Suprapubic skin (tissue), 4 donors: ENCODE data around the gene MAP2K4. TPM values are rescaled to one million over a fixed set of nuclear protein-coding genes. Genes with fewer than 3 reads are reported as not detected.

Experiments used
- DNase-seq, 2 donors: peaks; one replicate each; pipeline ENCODE4 v3.0.0-alpha.2; 2019; ENCODE audit warnings: low spot score in 2 of 2
- H3K27ac ChIP-seq: fragments of 200-600 bp; sonication (generic); one replicate; pipeline ENCODE4 v1.5.1; 2019
- H3K27me3 ChIP-seq: fragments of 200-600 bp; sonication (generic); one replicate; pipeline ENCODE4 v1.5.1; 2019
- H3K36me3 ChIP-seq: fragments of 200-600 bp; sonication (generic); one replicate; pipeline ENCODE4 v1.5.1; 2019
- H3K4me1 ChIP-seq: fragments of 200-600 bp; sonication (generic); one replicate; pipeline ENCODE4 v1.5.1; 2019
- H3K4me3 ChIP-seq: fragments of 200-600 bp; sonication (generic); one replicate; pipeline ENCODE4 v1.5.1; 2019; ENCODE audit warnings: mild to moderate bottlenecking
- H3K9me3 ChIP-seq: fragments of 200-600 bp; sonication (generic); one replicate; pipeline ENCODE4 v1.5.1; 2019
- EP300 ChIP-seq: sonication (generic); formaldehyde crosslinking; IDR thresholded peaks from one replicate; pipeline ENCODE4 v1.6.1; 2017; ENCODE audit warnings: antibody characterized with exemption
- POLR2A ChIP-seq, 2 donors: fragments of 450-650 bp; IDR thresholded peaks; one replicate each; pipeline ENCODE4 v1.6.1; 2017; ENCODE audit warnings: antibody characterized with exemption in 2 of 2, mild to moderate bottlenecking in 2 of 2, moderate library complexity in 2 of 2
- POLR2AphosphoS5 ChIP-seq, 3 donors: sonication (generic); formaldehyde crosslinking; IDR thresholded peaks; one replicate each; pipeline ENCODE4 v1.6.1; 2017; ENCODE audit warnings: antibody characterized with exemption in 3 of 3
- WGBS: methylation state at CpG from one replicate; pipeline ENCODE4 v1.1.5; 2018; 5-methylcytosine and 5-hydroxymethylcytosine counted together
- total RNA-seq, 4 donors: library from RNA; depleted of rRNA; stranded (reverse); fragments of >200 nt; gene quantifications; one replicate each; pipeline ENCODE4 v1.1.0, GENCODE V29; 2016
- TF ChIP-seq, protein P1 (sequence below), 2 donors: fragments of 200-600 bp in 1 of 2; fragments of 450-650 bp in 1 of 2; sonication (generic) in 1 of 2; IDR thresholded peaks; one replicate each; pipeline ENCODE4 v1.5.1; 2016 to 2019; ENCODE audit warnings: antibody characterized with exemption in 2 of 2, mild to moderate bottlenecking in 1 of 2, moderate library complexity in 1 of 2

The MAP2K4 gene
- total RNA-seq, 4 donors from 2014 or later: 29.3 to 35.7 (median 32.3) TPM

DNA sequence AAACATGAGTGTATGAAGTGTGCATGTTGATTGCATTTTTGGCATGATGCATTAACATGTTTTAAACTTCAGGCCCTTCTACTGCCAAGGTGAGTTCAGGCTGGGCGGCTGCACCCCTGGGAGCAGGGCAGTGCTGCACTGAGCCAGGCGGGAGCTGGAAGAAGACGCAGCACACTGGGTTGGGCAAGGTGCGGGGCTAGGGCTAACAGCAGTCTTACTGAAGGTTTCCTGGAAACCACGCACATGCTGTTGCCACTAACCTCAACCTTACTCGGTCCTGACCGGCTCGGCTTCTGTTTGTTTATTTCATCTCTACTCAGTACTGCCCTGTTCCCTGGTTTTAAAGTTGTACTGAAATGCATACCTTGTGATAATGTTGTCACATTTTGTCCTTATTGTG is 61.0 kb downstream of the MAP2K4 start:
- Histone ChIP-seq H3K36me3 (peaks cover 21% of the 10 kb centered on the region), H3K9me3 (no peaks in the 10 kb centered on the region), H3K4me3 (no peak overlapping the region), H3K27me3 (no peaks in the 10 kb centered on the region), H3K4me1 (no peaks in the 10 kb centered on the region), H3K27ac (no peak overlapping the region)
- TF ChIP-seq EP300 (no peak), POLR2AphosphoS5 (IDR thresholded peaks at IDR 0.05) (no peak), POLR2A (IDR thresholded peaks at IDR 0.05) (no peak)
- TF ChIP-seq, protein P1, sequence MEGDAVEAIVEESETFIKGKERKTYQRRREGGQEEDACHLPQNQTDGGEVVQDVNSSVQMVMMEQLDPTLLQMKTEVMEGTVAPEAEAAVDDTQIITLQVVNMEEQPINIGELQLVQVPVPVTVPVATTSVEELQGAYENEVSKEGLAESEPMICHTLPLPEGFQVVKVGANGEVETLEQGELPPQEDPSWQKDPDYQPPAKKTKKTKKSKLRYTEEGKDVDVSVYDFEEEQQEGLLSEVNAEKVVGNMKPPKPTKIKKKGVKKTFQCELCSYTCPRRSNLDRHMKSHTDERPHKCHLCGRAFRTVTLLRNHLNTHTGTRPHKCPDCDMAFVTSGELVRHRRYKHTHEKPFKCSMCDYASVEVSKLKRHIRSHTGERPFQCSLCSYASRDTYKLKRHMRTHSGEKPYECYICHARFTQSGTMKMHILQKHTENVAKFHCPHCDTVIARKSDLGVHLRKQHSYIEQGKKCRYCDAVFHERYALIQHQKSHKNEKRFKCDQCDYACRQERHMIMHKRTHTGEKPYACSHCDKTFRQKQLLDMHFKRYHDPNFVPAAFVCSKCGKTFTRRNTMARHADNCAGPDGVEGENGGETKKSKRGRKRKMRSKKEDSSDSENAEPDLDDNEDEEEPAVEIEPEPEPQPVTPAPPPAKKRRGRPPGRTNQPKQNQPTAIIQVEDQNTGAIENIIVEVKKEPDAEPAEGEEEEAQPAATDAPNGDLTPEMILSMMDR (IDR thresholded peaks at IDR 0.05): no peak
- DNase-seq: no peak
- 68% methylated on average over 8 of the region's 8 CpGs for WGBS

DNA sequence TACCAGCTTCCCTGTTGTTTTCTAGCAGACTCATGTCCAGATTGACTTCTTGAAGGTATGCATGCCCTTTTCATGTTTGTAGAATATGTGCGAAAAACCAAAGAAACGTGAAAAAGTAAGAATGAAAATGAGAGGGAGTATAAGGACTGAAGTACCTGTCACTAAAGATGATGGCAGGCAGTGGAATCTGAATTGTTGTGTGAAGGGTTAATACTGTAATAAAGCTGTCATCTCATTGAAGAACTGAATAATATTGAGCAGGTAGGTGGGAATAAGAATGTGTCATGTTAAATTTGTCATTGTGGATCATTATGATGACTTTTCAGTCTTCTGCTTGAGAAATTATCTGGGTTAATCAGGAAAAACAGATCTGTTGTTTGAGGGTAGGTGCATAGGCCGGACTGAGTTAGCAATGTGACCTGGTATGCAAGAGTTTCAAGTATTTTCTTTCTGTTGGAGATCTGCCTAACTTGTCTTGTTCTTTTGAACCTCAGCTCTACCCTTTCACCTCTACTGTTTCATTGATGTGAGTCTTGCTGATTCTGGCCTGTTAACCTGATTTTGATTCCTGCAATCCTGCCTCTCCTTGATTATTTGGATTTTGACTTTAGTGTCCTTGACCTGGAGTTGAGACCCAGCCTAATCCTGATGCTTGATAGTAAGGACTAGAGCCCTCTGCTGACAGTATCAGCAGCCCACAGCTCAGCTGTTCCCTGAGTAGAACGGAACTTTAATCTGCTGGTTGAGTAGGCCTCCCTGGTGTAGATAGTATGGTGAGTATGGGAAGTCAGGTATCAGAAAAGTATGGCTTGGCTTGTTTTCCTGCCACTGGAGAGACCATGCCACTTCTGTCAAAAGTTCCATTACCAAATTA is 64.6 kb downstream of the MAP2K4 start:
- 95% methylated on average over 4 of the region's 4 CpGs for WGBS

DNA sequence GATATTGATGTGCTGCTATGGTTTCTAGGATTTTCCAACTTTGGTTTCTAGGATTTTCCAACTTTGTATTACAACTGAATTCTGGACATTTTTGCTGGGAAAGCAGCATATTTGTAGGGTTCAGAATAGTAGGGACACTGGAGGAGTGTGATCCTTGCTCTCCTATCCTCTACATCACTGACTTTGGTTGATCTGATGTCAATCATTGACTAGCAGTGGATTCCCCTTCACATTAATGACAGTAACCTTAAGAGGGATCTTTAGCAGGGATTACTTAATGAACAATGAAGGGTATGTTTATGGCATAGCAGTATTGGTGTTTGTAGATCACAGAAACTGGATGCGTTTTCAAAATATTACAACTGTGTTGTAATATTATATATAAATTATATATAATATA is 67.4 kb downstream of the MAP2K4 start:
- Histone ChIP-seq H3K27me3 (no peaks in the 10 kb centered on the region), H3K27ac (no peak overlapping the region), H3K4me1 (no peaks in the 10 kb centered on the region), H3K36me3 (no peaks in the 10 kb centered on the region), H3K4me3 (no peak overlapping the region), H3K9me3 (no peaks in the 10 kb centered on the region)
- DNase-seq: no peak
- no peak for TF ChIP-seq POLR2AphosphoS5 (IDR thresholded peaks at IDR 0.05)
- no peak for TF ChIP-seq EP300
- TF ChIP-seq POLR2A (IDR thresholded peaks at IDR 0.05): no peak
- TF ChIP-seq, protein P1 (IDR thresholded peaks at IDR 0.05): no peak
- WGBS: 100% methylated on average over 1 of the region's 1 CpG

More for the DNA sequence above, 64.6 kb downstream of the MAP2K4 start:
- H3K27me3 ChIP-seq: no peaks in the 10 kb centered on the region
- no peaks in the 10 kb centered on the region for H3K9me3 ChIP-seq
- TF ChIP-seq, protein P1 (IDR thresholded peaks at IDR 0.05): no peak
- TF ChIP-seq POLR2AphosphoS5 (IDR thresholded peaks at IDR 0.05) (no peak), POLR2A (IDR thresholded peaks at IDR 0.05) (no peak), EP300 (no peak)
- H3K4me1 ChIP-seq: no peaks in the 10 kb centered on the region
- DNase-seq: no peak
- H3K4me3 ChIP-seq: no peak overlapping the region
- H3K27ac ChIP-seq: no peak overlapping the region
- H3K36me3 ChIP-seq: peaks cover 5% of the 10 kb centered on the region

DNA sequence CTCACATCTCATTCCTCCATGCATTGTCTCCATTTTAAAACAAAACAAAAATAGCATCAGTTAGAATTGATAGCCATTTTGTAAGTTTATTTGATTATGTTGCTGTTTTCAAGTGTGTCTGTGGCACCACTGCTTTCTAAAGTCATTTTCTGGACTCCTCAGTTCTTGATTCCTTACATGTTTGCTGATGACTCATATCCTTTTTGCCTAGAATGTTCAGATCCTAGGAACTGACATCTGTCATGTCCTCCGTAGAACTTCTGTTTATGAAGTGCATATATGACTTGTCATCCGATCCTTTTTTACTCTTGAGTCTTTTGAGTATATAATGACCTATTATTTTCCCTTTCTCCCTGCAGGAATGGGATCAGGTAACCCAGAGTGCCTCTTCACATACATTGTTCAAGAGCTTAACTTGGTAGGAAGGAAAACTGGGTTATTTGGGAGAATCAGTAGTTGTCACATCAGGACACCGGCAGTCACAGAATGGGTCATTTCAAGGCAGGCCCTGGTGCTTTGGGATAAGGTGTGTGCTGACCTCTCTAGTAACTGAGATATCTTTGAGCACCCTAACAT is 69.2 kb downstream of the MAP2K4 start:
- Histone ChIP-seq H3K9me3 (no peaks in the 10 kb centered on the region), H3K4me3 (no peak overlapping the region), H3K27me3 (no peaks in the 10 kb centered on the region), H3K36me3 (no peaks in the 10 kb centered on the region), H3K27ac (no peak overlapping the region), H3K4me1 (no peaks in the 10 kb centered on the region)
- DNase-seq: no peak
- TF ChIP-seq, protein P1 (IDR thresholded peaks at IDR 0.05): no peak
- TF ChIP-seq POLR2AphosphoS5 (IDR thresholded peaks at IDR 0.05) (no peak), EP300 (no peak), POLR2A (IDR thresholded peaks at IDR 0.05) (no peak)
- WGBS: 77% methylated on average over 3 of the region's 3 CpGs

DNA sequence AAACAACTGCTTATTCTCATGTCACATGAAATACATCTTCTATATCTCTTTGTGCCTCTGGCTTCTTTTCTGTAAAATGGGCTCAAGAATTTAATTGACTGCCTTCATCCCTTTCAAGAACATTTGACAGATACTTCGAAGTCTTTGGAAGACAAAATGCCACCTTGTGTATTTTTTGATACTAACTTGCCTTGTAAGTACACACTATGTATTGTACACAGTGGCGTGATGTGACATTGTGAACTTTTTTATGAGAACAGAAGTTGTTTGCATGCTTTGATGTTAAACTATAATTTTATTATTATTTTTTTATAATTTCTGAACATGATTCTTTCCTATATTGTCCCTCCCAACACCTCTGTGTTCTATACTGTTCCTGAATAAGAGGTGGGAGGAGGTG is 73.7 kb downstream of the MAP2K4 start:
- Histone ChIP-seq H3K27me3 (no peaks in the 10 kb centered on the region), H3K9me3 (no peaks in the 10 kb centered on the region), H3K4me3 (no peak overlapping the region), H3K27ac (no peak overlapping the region), H3K36me3 (peaks cover 4% of the 10 kb centered on the region), H3K4me1 (no peaks in the 10 kb centered on the region)
- no peak for DNase-seq
- WGBS: 98% methylated on average over 2 of the region's 2 CpGs
- TF ChIP-seq, protein P1 (IDR thresholded peaks at IDR 0.05): no peak
- TF ChIP-seq POLR2AphosphoS5 (IDR thresholded peaks at IDR 0.05) (no peak), POLR2A (IDR thresholded peaks at IDR 0.05) (no peak), EP300 (no peak)
